Nephron (organoid): Measurements from ENCODE around the gene STAC2.

ENCODE experiments used
- H3K27ac Mint-ChIP-seq, 3 experiments: 2 replicates each; pipeline ENCODE4 v1.8.0; 2020; ENCODE audit warnings: mixed read lengths in 3 of 3, mild to moderate bottlenecking in 2 of 3, moderate library complexity in 1 of 3
- H3K27me3 Mint-ChIP-seq: 2 replicates; pipeline ENCODE4 v1.8.0; 2021; ENCODE audit warnings: low read depth, mild to moderate bottlenecking, moderate library complexity, mixed read lengths
- H3K36me3 Mint-ChIP-seq: 2 replicates; pipeline ENCODE4 v1.8.0; 2020; ENCODE audit warnings: low read depth, mixed read lengths
- H3K4me1 Mint-ChIP-seq: 2 replicates; pipeline ENCODE4 v1.8.0; 2020; ENCODE audit warnings: mixed read lengths
- H3K4me3 Mint-ChIP-seq, 3 experiments: 2 replicates each; pipeline ENCODE4 v1.8.0; 2020; ENCODE audit warnings: mild to moderate bottlenecking in 3 of 3, mixed read lengths in 3 of 3, moderate library complexity in 2 of 3
- H3K9me3 Mint-ChIP-seq: 2 replicates; pipeline ENCODE4 v1.8.0; 2020; ENCODE audit warnings: mixed read lengths
- TF ChIP-seq, protein P1 (sequence below), 3 experiments: fragments of 200-600 bp; sonication (generic); IDR thresholded peaks; one replicate each; pipeline ENCODE4 v1.5.0; 2021; ENCODE audit warnings: antibody characterized with exemption in 3 of 3; ENCODE audit not compliant: unreplicated experiment in 3 of 3

STAC2 gene

DNA sequence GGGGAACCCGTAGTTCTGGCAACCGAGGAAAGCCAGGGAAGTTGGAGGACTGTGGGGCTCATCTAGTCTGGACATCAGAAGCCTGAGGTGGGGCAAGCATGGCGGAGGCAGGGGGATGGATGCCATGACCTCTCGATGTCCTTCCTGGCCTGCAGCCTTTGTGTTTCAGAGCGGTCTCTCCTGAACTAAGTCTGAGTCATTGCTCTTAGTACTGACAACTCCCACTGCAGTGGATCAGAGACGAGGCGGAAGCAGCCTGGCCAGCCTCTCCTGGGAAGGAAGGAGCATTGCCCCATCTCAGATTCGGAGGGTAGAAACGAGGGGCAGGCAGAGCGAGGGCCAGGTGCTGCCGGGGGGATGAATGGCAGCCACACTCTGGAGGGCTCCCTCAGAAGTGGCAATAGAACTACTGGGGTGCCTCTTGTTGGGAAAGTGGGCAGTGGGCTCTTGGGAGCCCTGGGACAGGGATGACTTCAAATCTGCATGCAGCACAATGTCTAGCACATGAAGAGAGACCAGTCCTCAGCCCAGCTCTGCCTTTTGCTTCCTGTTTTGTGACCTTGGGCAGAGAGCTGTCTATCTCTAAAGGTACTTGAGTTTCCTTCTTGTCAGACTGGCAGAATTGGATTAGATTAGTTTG lies 3.6 kb upstream of the STAC2 start:
- no peaks in the 10 kb centered on the region for H3K36me3 Mint-ChIP-seq
- TF ChIP-seq, protein P1, sequence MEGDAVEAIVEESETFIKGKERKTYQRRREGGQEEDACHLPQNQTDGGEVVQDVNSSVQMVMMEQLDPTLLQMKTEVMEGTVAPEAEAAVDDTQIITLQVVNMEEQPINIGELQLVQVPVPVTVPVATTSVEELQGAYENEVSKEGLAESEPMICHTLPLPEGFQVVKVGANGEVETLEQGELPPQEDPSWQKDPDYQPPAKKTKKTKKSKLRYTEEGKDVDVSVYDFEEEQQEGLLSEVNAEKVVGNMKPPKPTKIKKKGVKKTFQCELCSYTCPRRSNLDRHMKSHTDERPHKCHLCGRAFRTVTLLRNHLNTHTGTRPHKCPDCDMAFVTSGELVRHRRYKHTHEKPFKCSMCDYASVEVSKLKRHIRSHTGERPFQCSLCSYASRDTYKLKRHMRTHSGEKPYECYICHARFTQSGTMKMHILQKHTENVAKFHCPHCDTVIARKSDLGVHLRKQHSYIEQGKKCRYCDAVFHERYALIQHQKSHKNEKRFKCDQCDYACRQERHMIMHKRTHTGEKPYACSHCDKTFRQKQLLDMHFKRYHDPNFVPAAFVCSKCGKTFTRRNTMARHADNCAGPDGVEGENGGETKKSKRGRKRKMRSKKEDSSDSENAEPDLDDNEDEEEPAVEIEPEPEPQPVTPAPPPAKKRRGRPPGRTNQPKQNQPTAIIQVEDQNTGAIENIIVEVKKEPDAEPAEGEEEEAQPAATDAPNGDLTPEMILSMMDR (IDR thresholded peaks at IDR 0.05; ENCODE audit: unreplicated experiment in 3 of 3) = no peak
- H3K27ac Mint-ChIP-seq = no peak overlapping the region
- H3K9me3 Mint-ChIP-seq = no peaks in the 10 kb centered on the region
- H3K4me1 Mint-ChIP-seq = peaks cover 14% of the 10 kb centered on the region
- H3K4me3 Mint-ChIP-seq = no peak overlapping the region
- H3K27me3 Mint-ChIP-seq = peaks cover 43% of the 10 kb centered on the region

GRCh38 chr17:39227364-39227919 lies 1.7 kb upstream of the STAC2 start:
- H3K27ac Mint-ChIP-seq = no peak overlapping the region
- no peaks in the 10 kb centered on the region for H3K9me3 Mint-ChIP-seq
- peaks cover 22% of the 10 kb centered on the region for H3K4me1 Mint-ChIP-seq
- peak overlapping the region; percentile 32 to 61 (median 50) for H3K4me3 Mint-ChIP-seq
- peaks cover 60% of the 10 kb centered on the region for H3K27me3 Mint-ChIP-seq
- TF ChIP-seq, protein P1 (IDR thresholded peaks at IDR 0.05; ENCODE audit: unreplicated experiment in 3 of 3) = no peak
- no peaks in the 10 kb centered on the region for H3K36me3 Mint-ChIP-seq

- H3K4me1 Mint-ChIP-seq = peaks cover 14% of the 10 kb centered on the region
- H3K27ac Mint-ChIP-seq = peak overlapping the region in 2 of 3 experiments; percentile 1 to 52
- H3K36me3 Mint-ChIP-seq = no peaks in the 10 kb centered on the region
- H3K9me3 Mint-ChIP-seq = no peaks in the 10 kb centered on the region
- H3K4me3 Mint-ChIP-seq = peak overlapping the region; percentile 77 to 82 (median 81)
- TF ChIP-seq, protein P1 (IDR thresholded peaks at IDR 0.05; ENCODE audit: unreplicated experiment in 3 of 3) = no peak
- peaks cover 58% of the 10 kb centered on the region for H3K27me3 Mint-ChIP-seq
These were observed 376 bp upstream of the STAC2 start for GRCh38 chr17:39225959-39226683.

GRCh38 chr17:39224778-39225307 lies 902 bp downstream of the STAC2 start:
- Mint-ChIP-seq H3K9me3 (no peaks in the 10 kb centered on the region), H3K4me1 (peaks cover 14% of the 10 kb centered on the region), H3K4me3 (peak overlapping the region; percentile 86 to 91 (median 87)), H3K36me3 (no peaks in the 10 kb centered on the region), H3K27me3 (peaks cover 57% of the 10 kb centered on the region), H3K27ac (no peak overlapping the region)
- TF ChIP-seq, protein P1 (IDR thresholded peaks at IDR 0.05; ENCODE audit: unreplicated experiment in 3 of 3) = no peak

DNA sequence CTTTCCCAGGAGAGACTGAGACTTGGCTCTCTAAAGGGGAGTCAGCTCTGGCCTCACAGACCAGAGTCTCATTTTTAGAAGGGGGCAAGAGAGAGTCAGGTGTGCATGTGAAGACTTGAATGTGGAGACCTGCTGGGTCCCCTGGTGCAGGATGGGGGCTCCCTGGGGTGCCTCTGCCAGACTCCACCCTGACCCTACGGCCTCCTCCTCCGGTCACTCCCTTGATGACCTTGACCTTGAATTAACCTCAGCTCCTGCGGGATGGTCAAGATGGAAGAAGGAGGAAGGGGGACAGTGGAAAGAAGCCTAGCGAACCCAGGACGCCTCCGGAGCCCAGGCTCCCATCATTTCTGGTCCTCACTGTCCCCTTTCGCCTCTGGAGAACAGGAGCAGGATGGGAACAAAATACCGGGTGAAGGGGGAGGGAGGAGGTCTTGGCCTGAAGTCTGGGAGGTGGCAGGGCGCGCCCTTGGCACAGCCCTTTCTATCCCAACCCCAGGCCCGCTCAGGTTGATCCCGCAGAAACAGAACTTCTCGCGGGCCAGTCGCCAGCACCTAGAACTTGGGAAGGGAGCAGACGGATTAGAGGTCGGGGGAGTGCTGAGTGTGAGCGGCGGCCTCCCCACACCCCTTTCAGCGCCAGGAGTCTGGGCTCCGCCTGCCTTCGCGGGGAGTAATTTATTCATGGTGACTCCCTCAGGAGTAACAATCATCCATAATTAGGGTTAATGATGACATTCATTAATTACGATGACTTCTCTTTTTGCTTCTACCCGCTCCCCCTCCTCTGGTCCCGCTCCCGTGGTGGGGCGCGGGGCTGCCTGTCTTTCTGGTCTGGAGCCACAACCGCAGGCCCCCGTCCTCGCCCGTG lies 1.6 kb downstream of the STAC2 start:
- Mint-ChIP-seq H3K9me3 (no peaks in the 10 kb centered on the region), H3K27me3 (peaks cover 54% of the 10 kb centered on the region), H3K27ac (peak overlapping the region in 2 of 3 experiments; percentile 18 to 57), H3K36me3 (no peaks in the 10 kb centered on the region), H3K4me1 (peaks cover 16% of the 10 kb centered on the region), H3K4me3 (peak overlapping the region; percentile 80 to 91 (median 83))
- TF ChIP-seq, protein P1 (IDR thresholded peaks at IDR 0.05; ENCODE audit: unreplicated experiment in 3 of 3) = no peak
